AG04449 (cell line): Measurements from ENCODE around the gene ANO1.

Source experiments
- CTCF ChIA-PET: fragments of 350-600 bp; formaldehyde crosslinking; extraction: SDS; loops from one replicate; lab custom pipeline; 2021; ENCODE audit warnings: antibody characterized with exemption; lab: Yijun Ruan, JAX
- POLR2A ChIA-PET: fragments of 400-600, 350-600 bp; formaldehyde crosslinking; extraction: SDS; loops from one replicate; lab custom pipeline; 2020; ENCODE audit warnings: antibody characterized with exemption, inconsistent platforms; lab: Yijun Ruan, JAX
- DNase-seq: peaks from one replicate; pipeline ENCODE4 v3.0.0-alpha.2; 2010; ENCODE audit warnings: low read depth, low spot score
- H3K4me3 ChIP-seq: 2 replicates; pipeline ENCODE4 v1.5.1; 2011; ENCODE audit warnings: low read depth, mild to moderate bottlenecking, control low read depth, low read length
- CTCF ChIP-seq: IDR thresholded peaks from one replicate; pipeline ENCODE4 v1.5.1; 2011; ENCODE audit warnings: mild to moderate bottlenecking, moderate library complexity, low read length, control low read depth, inconsistent platforms; ENCODE audit not compliant: insufficient read depth; ENCODE audit errors: missing control alignments

ANO1 gene

GRCh38 chr11:70127653-70128434 is 49.7 kb downstream of the ANO1 start:
- ChIA-PET POLR2A (interaction anchor here (0.6 kb wide), 1 partner anchor 60 kb away, joined by 3 read pairs; no protein-coding TSS in a partner anchor), CTCF (interaction anchor here (1.1 to 1.3 kb wide), 2 partner anchors 69 to 209 kb away, joined by 3 read pairs; no protein-coding TSS in a partner anchor)
- no peak for DNase-seq
- no peak for TF ChIP-seq CTCF
- H3K4me3 ChIP-seq, result no peak overlapping the region

- ChIA-PET CTCF (interaction anchor here (1.1 to 1.3 kb wide), 2 partner anchors 68 to 209 kb away, joined by 3 read pairs; no protein-coding TSS in a partner anchor), POLR2A (interaction anchor here (0.6 kb wide), 1 partner anchor 61 kb away, joined by 3 read pairs; no protein-coding TSS in a partner anchor)
- peak; percentile 5 for TF ChIP-seq CTCF
- H3K4me3 ChIP-seq, result no peak overlapping the region
- no peak for DNase-seq
These were observed 50.4 kb downstream of the ANO1 start for GRCh38 chr11:70128435-70128906.

- ChIA-PET CTCF (interaction anchor here (1.1 to 1.3 kb wide), 2 partner anchors 67 to 210 kb away, joined by 3 read pairs; no protein-coding TSS in a partner anchor), POLR2A (interaction anchor here (1.1 kb wide), 1 partner anchor 12 kb away, joined by 3 read pairs; no protein-coding TSS in a partner anchor)
- TF ChIP-seq CTCF, result no peak
- H3K4me3 ChIP-seq, result no peak overlapping the region
- DNase-seq, result no peak
These were observed 51.0 kb downstream of the ANO1 start for GRCh38 chr11:70129051-70129592.

GRCh38 chr11:70130636-70131035 is 52.5 kb downstream of the ANO1 start:
- ChIA-PET CTCF (no interaction called here), POLR2A (no interaction called here)
- DNase-seq, result no peak
- no peak overlapping the region for H3K4me3 ChIP-seq
- no peak for TF ChIP-seq CTCF

- ChIA-PET CTCF (no interaction called here), POLR2A (no interaction called here)
- DNase-seq, result no peak
- no peak for TF ChIP-seq CTCF
- H3K4me3 ChIP-seq, result no peak overlapping the region
These were observed 53.6 kb downstream of the ANO1 start for GRCh38 chr11:70131606-70132190.

- CTCF ChIA-PET, result no interaction called here
- TF ChIP-seq CTCF, result no peak
- POLR2A ChIA-PET, result no interaction called here
- no peak for DNase-seq
- no peak overlapping the region for H3K4me3 ChIP-seq
These were observed 54.5 kb downstream of the ANO1 start for GRCh38 chr11:70132641-70133040.
